Glutamatergic neuron (in vitro differentiated cells): ENCODE results near the gene RHBDL1. TPM values are rescaled to one million over a fixed set of nuclear protein-coding genes. Genes with fewer than 3 reads are reported as not detected.

Source experiments
- DNase-seq: peaks from one replicate; pipeline ENCODE4 v3.0.0; 2022
- H3K27ac Mint-ChIP-seq: one replicate; pipeline ENCODE4 v1.8.0; 2020; ENCODE audit warnings: mild to moderate bottlenecking, mixed read lengths, inconsistent platforms; ENCODE audit not compliant: unreplicated experiment
- H3K27me3 Mint-ChIP-seq: one replicate; pipeline ENCODE4 v1.8.0; 2020; ENCODE audit warnings: mild to moderate bottlenecking, moderate library complexity, mixed read lengths, inconsistent platforms; ENCODE audit not compliant: unreplicated experiment
- H3K36me3 Mint-ChIP-seq: one replicate; pipeline ENCODE4 v1.8.0; 2020; ENCODE audit warnings: mild to moderate bottlenecking, mixed read lengths, inconsistent platforms; ENCODE audit not compliant: unreplicated experiment
- H3K4me1 Mint-ChIP-seq: one replicate; pipeline ENCODE4 v1.8.0; 2020; ENCODE audit warnings: mild to moderate bottlenecking, low read depth, mixed read lengths, inconsistent platforms; ENCODE audit not compliant: unreplicated experiment
- H3K4me3 Mint-ChIP-seq: one replicate; pipeline ENCODE4 v1.8.0; 2020; ENCODE audit warnings: mild to moderate bottlenecking, mixed read lengths, inconsistent platforms; ENCODE audit not compliant: unreplicated experiment
- H3K9me3 Mint-ChIP-seq: one replicate; pipeline ENCODE4 v1.8.0; 2020; ENCODE audit warnings: mild to moderate bottlenecking, moderate library complexity, mixed read lengths, inconsistent platforms; ENCODE audit not compliant: unreplicated experiment
- total RNA-seq: library from RNA; stranded (reverse); fragmentation: NEBNext Ultra II Directional; extraction: Animal tissue kit (Norgen Biotek cat#: 25700); gene quantifications from one replicate; pipeline ENCODE4 v1.2.1, GENCODE V29; 2021; ENCODE audit not compliant: unreplicated experiment
- TF ChIP-seq, protein P1 (sequence below): fragments of 200-600 bp; sonication (generic); IDR thresholded peaks from one replicate; pipeline ENCODE4 v1.5.0; 2021; ENCODE audit not compliant: partially characterized antibody, unreplicated experiment

Gene RHBDL1
- total RNA-seq, 1 donor from 2014 or later, result 8.2 TPM

- TF ChIP-seq, protein P1, sequence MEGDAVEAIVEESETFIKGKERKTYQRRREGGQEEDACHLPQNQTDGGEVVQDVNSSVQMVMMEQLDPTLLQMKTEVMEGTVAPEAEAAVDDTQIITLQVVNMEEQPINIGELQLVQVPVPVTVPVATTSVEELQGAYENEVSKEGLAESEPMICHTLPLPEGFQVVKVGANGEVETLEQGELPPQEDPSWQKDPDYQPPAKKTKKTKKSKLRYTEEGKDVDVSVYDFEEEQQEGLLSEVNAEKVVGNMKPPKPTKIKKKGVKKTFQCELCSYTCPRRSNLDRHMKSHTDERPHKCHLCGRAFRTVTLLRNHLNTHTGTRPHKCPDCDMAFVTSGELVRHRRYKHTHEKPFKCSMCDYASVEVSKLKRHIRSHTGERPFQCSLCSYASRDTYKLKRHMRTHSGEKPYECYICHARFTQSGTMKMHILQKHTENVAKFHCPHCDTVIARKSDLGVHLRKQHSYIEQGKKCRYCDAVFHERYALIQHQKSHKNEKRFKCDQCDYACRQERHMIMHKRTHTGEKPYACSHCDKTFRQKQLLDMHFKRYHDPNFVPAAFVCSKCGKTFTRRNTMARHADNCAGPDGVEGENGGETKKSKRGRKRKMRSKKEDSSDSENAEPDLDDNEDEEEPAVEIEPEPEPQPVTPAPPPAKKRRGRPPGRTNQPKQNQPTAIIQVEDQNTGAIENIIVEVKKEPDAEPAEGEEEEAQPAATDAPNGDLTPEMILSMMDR, result no peak
- Mint-ChIP-seq H3K4me3 (peak overlapping the region; percentile 61), H3K27me3 (peaks cover 10% of the 10 kb centered on the region), H3K9me3 (peaks cover 8% of the 10 kb centered on the region), H3K36me3 (no peaks in the 10 kb centered on the region), H3K27ac (no peak overlapping the region), H3K4me1 (no peaks in the 10 kb centered on the region)
- DNase-seq, result no peak
Observed at GRCh38 chr16:634996-635395, 40.5 kb upstream of the RHBDL1 start.

- peaks cover 10% of the 10 kb centered on the region for H3K27me3 Mint-ChIP-seq
- DNase-seq, result no peak
- peaks cover 8% of the 10 kb centered on the region for H3K9me3 Mint-ChIP-seq
- no peak overlapping the region for H3K27ac Mint-ChIP-seq
- H3K4me1 Mint-ChIP-seq, result peaks cover 2% of the 10 kb centered on the region
- H3K4me3 Mint-ChIP-seq, result peak overlapping the region; percentile 49
- TF ChIP-seq, protein P1, result no peak
- H3K36me3 Mint-ChIP-seq, result no peaks in the 10 kb centered on the region
Observed at GRCh38 chr16:635573-636205, 39.8 kb upstream of the RHBDL1 start.

DNA sequence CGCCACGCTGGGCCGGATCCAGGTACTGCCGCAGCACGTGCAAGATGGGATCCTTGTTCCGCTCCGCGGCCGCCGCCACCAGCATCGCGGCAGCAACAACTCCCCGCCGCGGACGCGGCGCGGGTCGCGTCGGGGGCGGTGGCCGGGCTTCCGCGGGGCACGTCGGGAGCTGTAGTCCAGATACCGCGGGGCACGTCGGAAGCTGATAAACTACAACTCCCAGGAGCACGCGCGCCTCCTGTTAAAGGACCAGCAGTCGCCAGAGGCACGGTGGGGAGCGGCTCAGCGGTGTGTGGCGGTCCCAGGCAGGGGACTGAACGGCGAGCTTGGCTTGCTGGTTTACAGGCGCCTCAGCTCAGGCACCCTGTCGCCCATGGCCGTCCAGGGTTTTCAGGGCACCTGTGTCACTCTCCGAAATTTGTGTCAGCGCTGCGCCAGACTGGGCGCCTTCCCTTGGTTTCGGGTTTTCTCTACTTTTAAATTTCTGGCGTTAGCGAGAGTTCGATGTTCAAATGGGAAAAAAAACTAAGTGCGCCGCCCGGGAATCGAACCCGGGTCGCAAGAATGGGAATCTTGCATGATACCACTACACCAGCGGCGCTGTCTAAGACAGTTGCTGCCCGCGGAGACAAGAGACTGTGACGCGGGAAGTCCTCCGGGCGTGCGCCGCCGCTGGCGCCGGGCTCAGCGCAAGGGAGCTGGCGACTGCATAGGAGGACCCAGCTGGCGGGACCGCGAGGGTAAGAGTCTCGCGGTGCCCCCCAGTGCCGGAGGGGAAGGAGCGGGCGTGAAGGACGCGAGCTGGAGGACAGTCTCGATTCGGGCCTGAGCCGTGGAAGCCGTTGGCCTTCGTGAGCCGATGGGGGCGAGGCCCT lies 39.0 kb upstream of the RHBDL1 start, which contains the start of gene METTL26:
Gene METTL26 (minus strand): TSS at position 100 of the 875 bp plus-strand sequence. CDS start 15 bp downstream, at position 85.
- Mint-ChIP-seq H3K4me1 (peaks cover 2% of the 10 kb centered on the region), H3K36me3 (no peaks in the 10 kb centered on the region), H3K27ac (peak within 1 kb of the TSS; percentile 96), H3K4me3 (peak within 1 kb of the TSS; percentile 92), H3K27me3 (peaks cover 10% of the 10 kb centered on the region), H3K9me3 (peaks cover 8% of the 10 kb centered on the region)
- TF ChIP-seq, protein P1, result no peak
- DNase-seq, result peak; percentile 92

DNA sequence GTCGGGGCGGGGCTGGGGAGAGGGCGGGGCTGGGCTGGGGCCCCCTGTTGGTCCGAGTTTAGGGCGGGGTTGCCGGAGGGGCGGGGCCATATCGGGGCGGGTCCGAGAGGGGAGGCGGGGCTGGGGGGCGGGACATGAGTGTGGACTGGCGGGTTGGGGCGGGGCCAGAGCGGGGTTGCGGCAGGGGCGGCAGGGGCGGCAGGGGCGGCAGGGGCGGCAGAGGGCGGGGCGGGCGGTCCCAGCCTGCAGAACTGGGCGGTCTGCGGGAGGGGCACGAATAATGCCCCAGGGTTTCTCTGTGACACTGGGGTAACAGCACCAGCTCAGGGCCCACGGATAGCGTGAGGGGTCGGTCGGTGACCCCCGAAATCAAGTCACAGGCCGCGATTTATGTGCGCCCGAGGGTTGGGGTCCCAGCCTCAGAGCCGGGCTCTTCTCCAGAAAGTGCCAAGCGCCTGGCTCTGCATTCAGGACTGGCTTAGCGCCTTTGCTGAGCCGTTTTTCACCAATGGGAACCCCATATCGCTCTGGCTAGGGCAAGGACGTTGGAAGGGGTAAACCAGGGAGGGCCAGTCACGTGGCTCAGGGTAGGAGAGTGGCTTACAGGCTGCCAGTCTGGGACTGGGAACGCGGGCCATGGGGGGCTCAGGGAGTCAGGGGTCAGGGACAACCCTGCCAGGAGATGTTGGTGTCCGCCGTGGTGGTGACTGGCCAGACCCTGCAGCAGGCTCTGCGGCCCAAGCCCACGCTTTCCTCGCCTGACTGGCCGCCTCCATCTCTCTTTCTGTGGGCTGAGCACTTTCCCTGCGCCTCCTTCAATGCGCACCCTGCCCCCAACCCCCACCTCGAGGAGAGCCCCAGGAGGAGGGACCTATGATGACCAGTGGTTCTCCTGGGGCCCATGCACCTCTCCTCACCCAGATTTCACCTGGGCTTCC lies 38.1 kb upstream of the RHBDL1 start:
- H3K4me1 Mint-ChIP-seq, result peaks cover 2% of the 10 kb centered on the region
- H3K4me3 Mint-ChIP-seq, result peak overlapping the region; percentile 55
- H3K36me3 Mint-ChIP-seq, result no peaks in the 10 kb centered on the region
- peak; percentile 93 for DNase-seq
- peaks cover 9% of the 10 kb centered on the region for H3K27me3 Mint-ChIP-seq
- H3K9me3 Mint-ChIP-seq, result peaks cover 8% of the 10 kb centered on the region
- TF ChIP-seq, protein P1, result no peak
- no peak overlapping the region for H3K27ac Mint-ChIP-seq
